Amygdala (tissue), 56 donors: ENCODE data around the gene NRXN3.
A peak's percentile ranks its signal among the peaks of the same experiment; 100 is the strongest.
"Not testable (repeated sequence)": the region's sequence is repeated elsewhere in the genome, so short reads cannot be mapped to it uniquely, and the experiment has no call there.

ENCODE experiments used
- DNase-seq, 56 donors: peaks; one replicate each; lab custom pipeline; 2025; lab: John Stamatoyannopoulos, UW

The NRXN3 gene

DNA sequence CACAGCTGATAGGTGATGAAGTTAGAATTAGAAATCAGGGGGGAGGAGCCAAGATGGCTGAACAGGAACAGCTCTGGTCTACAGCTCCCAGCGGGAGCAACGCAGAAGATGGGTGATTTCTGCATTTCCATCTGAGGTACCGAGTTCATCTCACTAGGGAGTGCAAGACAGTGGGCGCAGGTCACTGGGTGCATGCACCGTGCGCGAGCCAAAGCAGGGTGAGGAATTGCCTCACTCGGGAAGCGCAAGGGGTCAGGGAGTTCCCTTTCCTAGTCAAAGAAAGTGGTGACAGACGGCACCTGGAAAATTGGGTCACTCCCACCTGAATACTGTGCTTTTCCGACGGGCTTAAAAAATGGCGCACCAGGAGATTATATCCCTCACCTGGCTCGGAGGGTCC, 1597.5 kb downstream of the NRXN3 start:
- DNase-seq = not testable (repeated sequence)

DNA sequence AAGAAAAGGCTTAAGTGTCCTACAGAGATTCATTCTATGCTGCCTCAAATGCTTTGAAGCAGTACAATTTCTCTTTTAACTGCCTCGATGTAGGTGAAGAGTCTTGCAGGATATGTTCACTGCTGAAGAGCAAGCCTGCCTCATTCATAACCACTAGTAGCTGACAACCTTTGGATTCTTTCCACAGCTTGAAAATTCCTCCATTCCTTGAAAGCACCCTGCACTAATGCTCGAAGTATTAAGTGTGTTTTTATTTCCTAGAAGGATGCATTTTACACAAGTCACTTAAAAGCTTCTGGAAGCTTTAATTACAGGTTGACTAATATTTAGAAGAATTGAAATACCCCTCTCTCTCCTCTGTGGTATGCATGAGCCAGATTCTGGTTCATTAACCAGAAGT, 1611.7 kb downstream of the NRXN3 start:
- DNase-seq = no peak

DNA sequence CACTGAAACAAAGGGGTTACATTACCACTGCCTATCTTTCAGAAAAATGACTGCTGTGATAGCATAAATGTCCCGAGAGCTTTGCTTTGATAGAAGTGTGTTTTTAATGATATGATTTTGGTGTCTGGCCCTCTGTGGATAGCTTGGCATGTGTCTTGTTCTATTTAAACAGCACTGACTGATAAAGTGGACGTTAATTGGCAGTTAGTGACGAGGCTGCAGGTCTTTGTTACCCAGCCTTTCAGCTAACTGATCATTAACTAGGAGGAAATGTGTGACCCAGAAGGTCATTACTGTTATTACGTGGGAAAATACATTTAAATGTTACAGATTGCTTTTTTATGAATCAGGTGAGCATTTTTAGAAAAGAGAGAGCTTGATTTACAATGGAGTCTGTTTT, 1612.9 kb downstream of the NRXN3 start:
- no peak for DNase-seq

DNA sequence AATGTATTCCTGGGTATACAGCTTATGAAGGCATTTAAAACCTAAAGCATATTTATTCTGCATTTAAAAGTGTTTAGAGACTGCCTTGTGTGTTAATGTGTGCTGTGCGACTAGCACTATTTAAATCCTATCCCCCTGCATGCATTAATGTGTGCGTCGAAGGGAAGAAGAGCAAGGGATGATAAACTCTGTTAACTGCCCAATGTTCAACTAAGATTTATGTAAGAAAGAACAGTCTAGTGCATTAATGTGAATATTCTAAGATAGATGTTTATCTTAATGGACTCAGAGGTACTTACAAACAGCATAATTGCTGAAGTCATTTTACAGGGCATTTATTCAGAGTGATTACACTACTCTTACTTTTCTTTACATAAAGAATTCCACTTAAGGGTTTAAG, 1616.3 kb downstream of the NRXN3 start:
- no peak for DNase-seq

DNA sequence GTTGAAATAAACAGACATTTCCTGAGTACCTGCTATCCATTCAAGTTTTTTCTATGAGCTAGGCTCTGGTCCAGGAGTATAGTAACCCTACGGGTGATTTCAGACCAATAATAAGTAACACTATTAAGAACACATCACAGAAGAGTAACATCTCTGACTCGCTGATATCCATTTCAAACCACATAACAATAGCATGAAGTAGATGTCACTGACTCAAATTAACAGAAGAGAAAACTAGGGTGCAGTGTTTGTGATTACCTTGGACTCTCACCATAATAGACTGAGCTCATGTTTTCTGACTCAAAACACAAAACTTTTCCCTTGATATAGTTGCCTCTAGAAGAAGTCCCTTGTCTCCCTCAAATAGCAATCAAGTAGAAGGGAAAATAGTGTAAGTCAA, 1618.2 kb downstream of the NRXN3 start:
- DNase-seq = no peak

DNA sequence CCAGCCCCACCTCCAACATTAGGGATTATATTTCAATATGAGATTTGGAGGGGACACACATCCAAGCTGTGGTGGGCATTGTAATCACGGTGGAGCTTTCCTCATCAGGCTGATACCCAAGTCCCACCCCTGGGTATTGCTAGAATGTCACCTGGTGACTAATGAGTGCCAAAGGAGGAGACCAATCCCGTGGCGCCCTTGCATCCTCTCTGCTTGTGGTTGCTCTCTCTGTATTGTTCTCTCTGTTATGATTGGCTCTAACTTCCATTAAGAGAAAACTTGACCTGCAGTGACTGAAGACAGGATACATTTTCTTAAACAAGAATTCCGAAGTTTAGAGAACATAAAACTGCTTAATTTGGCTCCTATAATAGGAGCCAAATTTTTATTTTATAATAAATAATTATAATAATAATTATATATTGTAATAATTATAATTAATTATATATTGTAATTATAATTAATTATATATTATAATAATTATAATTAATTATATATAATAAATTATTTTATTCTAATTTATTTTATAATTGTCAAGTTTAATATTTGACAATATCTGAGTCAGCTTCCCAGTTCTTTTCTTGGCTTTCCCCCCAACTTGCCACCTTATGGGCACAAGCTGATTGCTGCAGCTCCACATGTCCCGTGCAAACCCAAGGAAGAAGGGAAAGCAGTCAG, 1621.0 kb downstream of the NRXN3 start:
- no peak for DNase-seq

DNA sequence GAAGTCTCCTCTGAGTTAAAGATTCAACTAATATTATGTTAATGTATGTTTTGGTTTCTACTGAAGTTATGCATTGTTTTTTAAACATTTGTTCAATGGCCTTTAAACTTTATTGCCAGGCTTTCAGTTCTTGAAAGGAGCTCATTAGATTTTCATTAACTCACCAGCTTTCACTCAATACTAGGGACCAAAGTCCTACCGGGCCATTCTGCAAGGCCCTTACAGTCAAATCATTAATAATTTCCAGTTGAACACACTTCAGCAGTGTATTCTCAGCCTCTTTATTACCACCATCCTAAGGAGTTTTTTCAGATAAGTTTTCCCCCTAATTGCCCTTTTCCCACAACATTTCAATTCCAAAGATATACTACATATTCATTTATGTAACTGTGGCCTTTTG, 1631.9 kb downstream of the NRXN3 start:
- DNase-seq = no peak

DNA sequence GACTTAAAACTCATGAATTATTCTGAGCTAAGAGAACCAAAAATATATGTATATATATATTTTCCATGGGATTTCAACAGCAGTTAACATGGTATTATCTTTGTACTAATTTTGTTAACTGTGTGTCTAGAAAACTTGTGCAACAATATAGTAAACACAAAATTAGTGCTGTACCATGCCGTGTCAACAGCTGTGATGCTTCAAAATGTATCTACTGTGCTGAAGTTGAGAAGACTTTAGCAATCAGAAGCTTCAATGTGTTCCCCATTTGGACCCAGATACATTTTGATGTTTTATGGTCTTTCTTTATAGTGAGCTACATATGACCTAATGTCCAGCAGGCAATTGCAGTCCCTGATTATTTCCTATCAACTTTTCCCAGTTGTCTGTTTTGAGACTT, 1635.5 kb downstream of the NRXN3 start:
- DNase-seq = no peak

DNA sequence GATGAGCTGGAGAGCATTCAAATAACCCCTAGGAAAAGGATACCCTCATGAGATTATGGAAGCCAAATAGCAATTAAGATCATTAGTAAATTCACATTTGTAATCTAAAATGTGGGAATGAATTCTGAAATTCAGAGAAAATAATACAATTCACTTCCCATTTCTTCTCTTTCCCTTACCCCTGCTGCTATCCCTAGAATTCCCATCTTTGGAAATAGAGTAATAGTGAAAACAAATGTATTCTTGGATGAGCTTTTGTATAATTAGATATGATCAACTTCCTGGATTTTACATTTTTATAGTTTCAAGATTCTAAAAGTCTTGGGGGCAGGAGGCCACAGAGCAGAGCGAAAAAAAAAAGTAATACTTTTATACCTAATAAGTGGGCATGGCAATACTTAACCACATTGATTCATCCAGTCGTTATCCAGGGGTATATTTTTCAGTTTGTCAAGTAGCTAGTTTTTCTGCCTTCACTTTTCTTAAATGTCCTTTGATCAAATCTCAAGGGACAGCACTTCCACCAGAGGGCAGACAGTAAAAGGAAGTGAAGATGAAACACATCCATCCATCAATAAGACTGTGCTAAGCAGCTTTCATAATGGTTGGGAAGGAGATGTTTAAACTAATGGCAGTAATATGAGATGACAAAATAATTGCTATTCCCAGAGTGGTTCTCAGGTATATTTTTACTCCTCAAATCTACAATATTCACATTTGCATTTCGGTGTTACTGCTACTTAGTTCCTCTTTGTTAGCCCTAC, 1639.9 kb downstream of the NRXN3 start:
- DNase-seq = peak in 13 of 56 donors; percentile 2 to 65 (median 14)

DNA sequence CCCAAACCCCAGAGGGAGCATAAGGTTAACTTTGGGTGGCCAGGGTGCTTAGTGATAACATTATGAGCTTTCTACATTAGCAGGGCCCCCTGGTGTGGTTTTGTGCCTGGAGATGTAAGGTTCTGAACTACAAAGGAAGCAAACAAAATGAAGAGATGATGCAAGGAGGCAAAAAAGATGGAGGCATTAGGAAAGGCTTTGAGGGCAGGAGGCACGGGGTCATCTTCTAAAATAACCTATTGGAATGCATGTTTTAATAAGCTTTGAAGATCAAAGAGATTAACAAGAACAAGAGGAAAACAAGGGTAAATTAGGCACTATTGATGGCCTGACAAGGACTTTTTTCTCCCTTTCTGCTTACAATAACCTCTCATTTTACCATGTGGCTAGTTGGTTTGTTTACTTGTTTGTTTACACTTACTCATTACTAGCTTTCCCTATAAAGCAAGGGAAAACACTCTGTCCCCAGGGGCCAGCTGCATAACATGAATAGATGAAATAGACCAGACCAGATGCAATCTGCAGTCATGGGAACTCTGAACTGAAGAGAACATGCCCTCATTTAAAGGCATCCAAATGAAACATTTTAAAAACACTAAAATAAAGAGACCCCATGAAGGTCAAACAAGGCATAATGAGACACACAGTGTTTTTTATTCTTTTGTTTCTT, 1650.8 kb downstream of the NRXN3 start:
- peak in 1 of 56 donors; percentile 3 for DNase-seq

DNA sequence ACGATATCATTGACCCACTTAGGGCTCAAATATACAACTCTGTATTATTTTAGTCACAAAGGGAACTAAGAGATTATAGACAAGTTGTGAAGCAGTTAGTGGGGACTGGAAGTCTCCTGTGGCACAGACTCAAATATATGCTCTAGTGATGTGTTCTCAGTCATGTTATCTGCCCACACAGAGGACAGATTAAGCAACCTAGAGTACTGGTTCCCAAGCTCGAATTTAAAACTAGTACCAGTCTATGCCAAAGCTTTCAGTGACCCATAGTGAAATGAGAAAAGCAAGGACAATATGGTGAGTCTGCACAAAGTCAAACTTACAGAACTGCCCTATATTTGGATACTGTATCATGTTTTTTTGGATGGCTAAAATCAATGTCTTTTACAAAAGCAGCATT, 1651.9 kb downstream of the NRXN3 start:
- DNase-seq = no peak

DNA sequence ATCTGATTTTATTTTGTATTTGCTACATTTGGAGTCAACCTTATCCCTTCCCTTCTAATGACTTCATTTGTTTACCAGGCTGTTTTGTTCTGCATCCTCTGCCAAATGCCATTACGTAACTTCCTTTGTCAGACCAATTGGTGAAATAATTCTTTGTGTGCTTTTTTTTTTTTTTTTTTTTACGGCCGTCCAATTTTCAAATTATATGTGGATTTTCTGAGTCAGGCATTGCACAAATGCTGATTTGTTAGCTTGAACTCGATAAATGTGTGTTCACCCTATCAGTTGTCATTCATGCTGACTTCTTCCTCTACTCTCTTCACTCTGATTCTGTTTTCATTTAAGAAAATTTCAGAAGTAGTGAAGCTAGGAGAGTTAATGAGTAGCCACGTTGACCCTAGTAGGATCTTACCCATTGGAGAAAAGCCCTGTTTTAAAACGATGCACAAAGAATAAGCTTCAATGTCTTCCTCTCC, 1654.9 kb downstream of the NRXN3 start:
- DNase-seq = peak in 14 of 56 donors; percentile 8 to 75 (median 30)

DNA sequence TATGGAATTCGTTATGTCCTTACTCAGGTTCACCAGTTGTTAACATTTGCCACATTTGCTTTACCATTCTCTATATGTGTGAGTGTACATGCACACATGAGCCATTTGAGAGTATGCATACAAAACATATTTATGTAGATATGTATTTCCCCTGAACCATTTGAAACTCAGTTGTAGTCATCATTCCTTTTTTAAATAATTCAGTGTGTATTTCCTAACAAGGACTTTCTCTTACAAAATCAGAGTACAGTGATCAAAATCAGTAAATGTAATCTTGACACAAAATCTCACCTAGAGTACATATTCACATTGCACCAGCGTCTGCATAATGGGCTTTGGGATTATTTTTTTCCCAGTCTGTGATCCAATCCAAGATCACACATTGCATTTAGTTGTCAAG, 1656.2 kb downstream of the NRXN3 start:
- DNase-seq = no peak

DNA sequence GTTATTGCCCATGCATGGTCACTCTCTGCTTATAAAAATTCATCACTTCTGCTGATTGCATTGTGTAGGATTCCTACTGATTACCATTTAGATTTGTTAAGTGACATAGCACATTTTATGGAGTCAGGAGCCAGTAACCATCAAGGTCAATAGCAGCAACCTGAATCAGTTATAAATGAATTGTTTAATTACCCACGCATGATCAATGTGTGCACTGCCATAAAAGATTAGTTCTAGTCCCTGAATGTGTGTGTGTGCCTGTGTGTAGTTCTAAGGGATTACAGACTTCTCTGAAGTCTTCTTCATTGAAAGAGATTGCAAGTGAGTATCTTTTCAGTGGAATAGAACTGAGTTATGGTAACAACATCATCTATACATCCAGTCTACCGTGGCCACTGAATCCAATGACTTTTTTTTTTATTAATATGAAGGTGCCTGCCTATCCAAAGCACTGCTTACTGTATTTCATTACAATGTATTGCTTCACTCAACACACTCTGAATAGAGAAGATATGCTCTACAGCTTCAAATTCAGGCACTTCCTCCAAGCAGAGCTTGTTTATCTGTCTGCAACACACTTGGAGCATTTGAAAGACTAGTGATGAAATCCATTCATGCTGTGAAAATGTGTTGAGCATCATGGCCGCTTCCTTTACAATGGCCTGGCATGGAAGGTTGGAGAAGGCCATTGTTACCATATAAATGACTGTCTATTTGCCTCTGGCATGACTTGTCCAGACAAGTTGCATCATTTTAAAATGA, 1659.4 kb downstream of the NRXN3 start:
- no peak for DNase-seq

DNA sequence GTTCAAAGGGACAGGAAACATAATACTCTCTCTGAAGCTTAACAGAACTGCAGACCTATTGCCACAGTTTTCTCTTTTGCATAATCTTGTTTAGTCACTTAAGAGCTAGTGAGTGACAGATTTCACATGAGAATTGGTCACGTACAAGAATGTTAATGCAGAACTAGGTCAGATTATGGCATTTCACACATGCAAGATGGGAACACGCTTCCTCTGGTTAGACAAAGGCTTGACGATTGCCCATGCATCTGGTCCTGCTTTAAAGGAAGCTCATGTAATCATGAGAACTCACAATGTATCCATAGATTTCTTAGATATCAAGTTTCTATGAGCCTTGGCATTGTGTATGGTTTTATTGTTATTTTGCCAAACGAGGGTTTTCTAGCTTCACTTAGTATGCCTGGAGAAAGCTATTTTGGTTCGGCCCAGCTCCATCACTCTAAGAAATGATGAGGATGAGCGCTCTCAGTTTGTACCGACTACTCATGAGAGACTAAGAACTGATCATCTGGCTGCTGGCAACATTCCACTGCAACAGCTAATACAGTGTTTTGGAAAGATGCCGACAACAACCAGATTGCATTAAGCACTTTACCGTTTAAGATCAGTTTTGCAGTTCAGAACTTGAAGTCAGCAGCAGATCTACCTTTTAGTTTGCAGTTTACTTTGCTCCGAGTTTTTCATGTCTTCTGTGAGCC, 1661.2 kb downstream of the NRXN3 start:
- peak in 9 of 56 donors; percentile 3 to 51 (median 22) for DNase-seq

DNA sequence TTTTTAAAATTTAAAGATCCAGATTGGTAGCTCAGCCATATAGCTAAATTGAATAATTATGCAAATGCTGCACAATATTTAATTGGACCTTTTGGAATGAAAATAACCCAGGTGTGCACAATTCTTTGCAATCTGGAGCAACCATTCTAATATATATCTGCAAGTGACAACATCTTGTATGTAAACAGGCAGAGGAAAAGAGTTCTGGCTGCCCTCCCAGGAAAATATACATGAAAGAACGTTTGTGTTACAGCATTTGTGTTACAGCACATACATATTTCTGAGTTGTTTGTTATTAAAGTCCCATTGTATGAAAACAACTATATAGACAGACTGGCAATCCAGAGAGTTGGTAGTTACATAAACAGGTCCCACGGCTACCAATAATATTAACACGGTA, 1663.6 kb downstream of the NRXN3 start:
- no peak for DNase-seq

DNA sequence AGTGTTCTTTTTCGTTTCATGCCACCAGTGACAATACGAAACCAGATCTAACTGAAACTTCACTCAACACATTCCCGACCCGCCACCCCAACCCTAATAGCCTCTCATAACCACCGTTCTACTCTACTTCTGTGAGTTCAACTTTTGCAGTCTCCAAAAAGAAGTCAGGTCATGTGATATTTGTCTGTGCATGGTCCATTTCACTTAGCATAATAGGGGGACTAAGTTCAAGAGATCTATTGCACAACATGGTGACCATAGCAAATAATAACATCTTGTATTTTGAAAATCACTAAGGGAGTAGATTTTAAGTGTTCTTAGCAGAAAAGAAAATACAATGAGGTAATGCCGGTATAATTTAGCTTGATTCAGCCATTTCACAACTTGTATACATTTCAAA, 1664.7 kb downstream of the NRXN3 start:
- no peak for DNase-seq

DNA sequence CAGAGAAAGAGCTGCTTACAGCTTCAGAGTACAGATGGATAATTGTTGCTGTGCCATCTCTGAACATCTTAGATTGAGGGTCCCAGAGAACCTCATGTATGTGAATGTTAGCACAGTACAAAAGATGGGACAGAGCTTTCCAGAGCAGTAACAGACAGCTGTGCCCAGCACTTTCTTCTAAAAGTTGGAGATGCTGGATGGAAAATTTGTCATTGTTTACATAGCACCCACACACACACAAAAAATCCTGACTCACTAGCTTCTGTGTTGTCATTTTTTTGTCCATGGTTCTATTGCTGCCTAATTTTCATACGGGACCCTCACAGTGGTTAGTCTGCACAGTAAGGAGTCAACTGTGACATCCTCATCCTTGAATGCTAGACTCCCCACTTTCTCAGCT, 1666.4 kb downstream of the NRXN3 start:
- no peak for DNase-seq

DNA sequence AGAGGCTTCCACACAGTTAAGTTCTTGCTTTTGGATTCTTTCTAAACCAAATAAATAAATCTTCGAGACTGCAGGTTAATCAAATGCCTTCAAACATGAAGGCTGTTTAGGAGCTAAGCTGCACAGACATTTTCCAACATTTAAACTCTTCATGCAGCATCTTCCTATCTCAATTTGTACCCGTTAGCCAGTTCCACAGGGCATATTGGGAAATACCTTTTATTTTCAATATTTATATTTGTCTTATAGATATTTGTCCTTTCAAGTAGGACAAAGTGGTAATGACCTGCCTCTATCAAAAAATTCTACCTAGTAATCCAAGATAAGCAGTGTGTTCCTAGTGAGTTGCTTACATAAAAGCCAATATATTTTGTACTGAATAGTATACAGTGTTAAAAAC, 1667.5 kb downstream of the NRXN3 start:
- no peak for DNase-seq

DNA sequence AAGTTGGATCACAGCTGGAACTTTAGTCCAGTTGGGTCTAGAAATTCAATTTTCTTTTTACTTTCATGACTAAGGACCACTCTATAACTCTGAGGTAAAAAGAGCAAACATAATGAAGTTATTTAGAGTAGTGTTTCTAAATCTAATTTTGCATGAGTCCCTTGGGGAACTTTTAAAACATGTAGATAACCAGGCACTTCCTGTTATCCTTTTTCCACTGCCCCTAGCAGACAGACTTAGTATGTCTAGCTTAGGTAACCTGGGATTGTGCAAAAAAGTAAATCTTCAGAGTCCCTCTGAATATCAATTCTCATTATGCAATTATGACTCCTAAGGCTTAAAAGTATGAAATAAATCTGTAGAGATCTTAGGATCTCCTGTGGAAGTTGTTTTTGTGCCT, 1669.9 kb downstream of the NRXN3 start:
- no peak for DNase-seq
